GM12872 (cell line): Measurements from ENCODE around the gene ASPSCR1.
A peak's percentile ranks its signal among the peaks of the same experiment; 100 is the strongest.

ENCODE experiments used
- CTCF ChIP-seq: IDR thresholded peaks from 3 replicates; pipeline ENCODE4 v1.5.1; 2011; ENCODE audit warnings: low read depth, mild to moderate bottlenecking, low read length, moderate library complexity; ENCODE audit not compliant: insufficient read depth

Gene ASPSCR1

GRCh38 chr17:82016875-82017459, 39.5 kb downstream of the ASPSCR1 start:
- no peak for TF ChIP-seq CTCF

GRCh38 chr17:82017612-82018151, 40.3 kb downstream of the ASPSCR1 start:
- TF ChIP-seq CTCF, result no peak

- no peak for TF ChIP-seq CTCF
Observed at GRCh38 chr17:82018152-82018988, 40.9 kb downstream of the ASPSCR1 start.

- TF ChIP-seq CTCF, result no peak
Observed at GRCh38 chr17:82018989-82019689, 41.7 kb downstream of the ASPSCR1 start.

- TF ChIP-seq CTCF, result peak; percentile 94
Observed at GRCh38 chr17:82019690-82020571, 42.5 kb downstream of the ASPSCR1 start.

- no peak for TF ChIP-seq CTCF
Observed at GRCh38 chr17:82020572-82021106, 43.2 kb downstream of the ASPSCR1 start.
